ENCODE results near the gene TFAP2C.
"Not testable (repeated sequence)": the region's sequence is repeated elsewhere in the genome, so short reads cannot be mapped to it uniquely, and the experiment has no call there.

Gene TFAP2C

DNA sequence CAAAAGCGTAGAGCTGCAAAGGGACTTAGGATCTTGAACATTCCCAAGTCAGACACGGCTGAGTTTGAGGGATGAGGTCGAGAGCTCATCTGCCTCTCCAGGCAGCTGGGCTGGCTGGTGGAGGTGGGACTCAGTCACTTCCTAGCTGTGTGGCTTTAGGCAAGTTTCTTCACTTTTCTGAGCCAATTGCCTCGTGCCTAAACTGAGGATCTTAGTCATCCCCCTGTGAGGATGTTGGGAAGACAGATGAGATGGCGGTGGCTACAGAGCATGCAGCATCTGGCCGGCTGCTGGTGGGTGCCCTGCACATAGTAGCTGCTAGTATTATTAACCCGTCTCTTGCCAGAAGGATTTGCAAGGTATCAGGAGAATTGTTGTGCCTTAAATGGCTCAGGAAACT, 27.5 kb downstream of the TFAP2C start:
- Histone ChIP-seq H3K4me3 (ENCODE audit: low read depth, low read length) (no peak overlapping the region), H3K9me3 (ENCODE audit: control insufficient read depth, low read length) (no peaks in the 10 kb centered on the region), H3K27me3 (ENCODE audit: control insufficient read depth, insufficient read depth, low read length) (no peaks in the 10 kb centered on the region), H3K9ac (no peak overlapping the region), H2AFZ (no peak overlapping the region), H3K36me3 (ENCODE audit: control insufficient read depth, insufficient read depth, low read length) (no peaks in the 10 kb centered on the region), H3K79me2 (no peaks in the 10 kb centered on the region), H3K4me1 (no peaks in the 10 kb centered on the region), H3K4me2 (ENCODE audit: low read length) (no peak overlapping the region), H3K27ac (no peak overlapping the region)
- TF ChIP-seq, protein P1, sequence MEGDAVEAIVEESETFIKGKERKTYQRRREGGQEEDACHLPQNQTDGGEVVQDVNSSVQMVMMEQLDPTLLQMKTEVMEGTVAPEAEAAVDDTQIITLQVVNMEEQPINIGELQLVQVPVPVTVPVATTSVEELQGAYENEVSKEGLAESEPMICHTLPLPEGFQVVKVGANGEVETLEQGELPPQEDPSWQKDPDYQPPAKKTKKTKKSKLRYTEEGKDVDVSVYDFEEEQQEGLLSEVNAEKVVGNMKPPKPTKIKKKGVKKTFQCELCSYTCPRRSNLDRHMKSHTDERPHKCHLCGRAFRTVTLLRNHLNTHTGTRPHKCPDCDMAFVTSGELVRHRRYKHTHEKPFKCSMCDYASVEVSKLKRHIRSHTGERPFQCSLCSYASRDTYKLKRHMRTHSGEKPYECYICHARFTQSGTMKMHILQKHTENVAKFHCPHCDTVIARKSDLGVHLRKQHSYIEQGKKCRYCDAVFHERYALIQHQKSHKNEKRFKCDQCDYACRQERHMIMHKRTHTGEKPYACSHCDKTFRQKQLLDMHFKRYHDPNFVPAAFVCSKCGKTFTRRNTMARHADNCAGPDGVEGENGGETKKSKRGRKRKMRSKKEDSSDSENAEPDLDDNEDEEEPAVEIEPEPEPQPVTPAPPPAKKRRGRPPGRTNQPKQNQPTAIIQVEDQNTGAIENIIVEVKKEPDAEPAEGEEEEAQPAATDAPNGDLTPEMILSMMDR (IDR thresholded peaks at IDR 0.05): no peak

DNA sequence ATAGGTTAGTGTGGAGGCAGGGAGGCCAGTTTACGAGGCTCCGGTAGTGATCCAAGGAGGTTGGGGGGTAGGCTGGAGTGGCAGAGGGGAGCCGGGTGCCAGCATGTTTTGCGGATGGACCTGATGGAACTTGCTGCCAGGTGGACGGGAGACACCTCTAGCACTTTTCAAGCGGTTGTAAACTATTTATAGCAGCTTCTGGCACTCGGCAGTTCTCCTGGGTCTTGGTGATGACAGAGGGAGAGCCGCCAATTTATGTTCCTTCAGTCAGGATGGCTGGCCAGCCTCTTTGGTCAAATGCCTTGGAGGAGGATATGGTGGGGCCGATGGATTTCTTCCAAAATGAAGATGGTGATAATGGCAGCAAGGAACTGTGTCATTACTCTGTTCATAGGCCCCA, 28.8 kb downstream of the TFAP2C start:
- no peak overlapping the region for H3K4me2 ChIP-seq (ENCODE audit: low read length)

DNA sequence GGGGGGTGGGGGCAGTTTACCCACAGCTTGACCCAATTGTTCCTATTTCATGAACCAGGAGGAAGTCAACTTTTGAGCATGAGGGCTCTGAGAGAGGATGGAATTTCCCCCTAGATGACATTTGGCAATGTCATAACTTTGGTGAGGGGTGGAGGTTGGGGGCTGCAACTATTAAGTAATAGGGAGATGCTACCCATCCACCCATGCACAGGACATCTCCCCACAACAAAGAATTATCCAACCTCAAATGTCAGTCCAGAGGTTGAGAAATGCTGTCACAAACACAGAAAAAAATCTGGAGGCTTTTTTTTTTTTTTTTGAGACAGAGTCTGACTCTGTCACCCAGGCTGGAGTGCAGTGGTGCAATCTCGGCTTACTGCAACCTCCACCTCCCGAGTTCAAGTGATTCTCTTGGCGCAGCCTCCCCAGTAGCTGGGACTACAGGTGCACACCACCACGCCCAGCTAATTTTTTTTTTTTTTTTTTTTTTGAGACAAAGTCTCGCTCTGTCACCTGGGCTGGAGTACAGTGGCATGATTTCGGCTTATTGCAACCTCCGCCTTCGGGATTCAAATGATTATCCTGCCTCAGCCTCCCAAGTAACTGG, 29.3 kb downstream of the TFAP2C start:
- not testable (repeated sequence) for H3K36me3 ChIP-seq (ENCODE audit: control insufficient read depth, insufficient read depth, low read length); H3K9ac ChIP-seq; H3K4me1 ChIP-seq; H3K79me2 ChIP-seq; H3K9me3 ChIP-seq (ENCODE audit: control insufficient read depth, low read length); H3K4me3 ChIP-seq (ENCODE audit: low read depth, low read length); H3K27me3 ChIP-seq (ENCODE audit: control insufficient read depth, insufficient read depth, low read length); H3K27ac ChIP-seq; H2AFZ ChIP-seq; H3K4me2 ChIP-seq (ENCODE audit: low read length)

More for the DNA sequence above, 28.8 kb downstream of the TFAP2C start:
- H3K27ac ChIP-seq: no peak overlapping the region
- no peaks in the 10 kb centered on the region for H3K79me2 ChIP-seq
- no peaks in the 10 kb centered on the region for H3K4me1 ChIP-seq
- TF ChIP-seq, protein P1 (IDR thresholded peaks at IDR 0.05): no peak
- H3K36me3 ChIP-seq (ENCODE audit: control insufficient read depth, insufficient read depth, low read length): no peaks in the 10 kb centered on the region
- H3K9ac ChIP-seq: no peak overlapping the region
- no peaks in the 10 kb centered on the region for H3K27me3 ChIP-seq (ENCODE audit: control insufficient read depth, insufficient read depth, low read length)
- no peaks in the 10 kb centered on the region for H3K9me3 ChIP-seq (ENCODE audit: control insufficient read depth, low read length)
- H2AFZ ChIP-seq: no peak overlapping the region
- H3K4me3 ChIP-seq (ENCODE audit: low read depth, low read length): no peak overlapping the region

DNA sequence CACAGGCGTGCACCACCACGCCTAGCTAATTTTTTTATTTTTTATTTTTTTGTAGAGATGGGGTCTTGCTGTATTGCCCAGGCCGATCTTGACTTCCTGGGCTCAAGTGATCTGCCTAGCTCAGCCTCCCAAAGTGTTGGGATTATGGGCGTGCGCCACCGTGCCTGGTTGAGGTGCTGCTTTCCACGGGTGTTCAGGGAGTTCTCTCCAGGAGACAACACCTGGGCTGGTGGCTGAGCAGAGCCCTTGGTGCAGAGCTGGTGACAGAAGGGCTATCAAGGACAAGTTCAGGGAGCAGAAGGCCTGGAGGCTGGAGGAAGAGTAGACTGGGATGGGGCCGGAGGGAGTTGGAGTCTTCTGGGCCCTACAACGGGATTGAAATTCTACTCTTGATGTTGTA, 34.6 kb downstream of the TFAP2C start:
- H3K4me3 ChIP-seq (ENCODE audit: low read depth, low read length): no peak overlapping the region
- H2AFZ ChIP-seq: no peak overlapping the region
- H3K36me3 ChIP-seq (ENCODE audit: control insufficient read depth, insufficient read depth, low read length): no peaks in the 10 kb centered on the region
- H3K27ac ChIP-seq: no peak overlapping the region
- H3K79me2 ChIP-seq: no peaks in the 10 kb centered on the region
- TF ChIP-seq, protein P1 (IDR thresholded peaks at IDR 0.05): no peak
- no peaks in the 10 kb centered on the region for H3K9me3 ChIP-seq (ENCODE audit: control insufficient read depth, low read length)
- H3K27me3 ChIP-seq (ENCODE audit: control insufficient read depth, insufficient read depth, low read length): no peaks in the 10 kb centered on the region
- no peak overlapping the region for H3K9ac ChIP-seq
- H3K4me1 ChIP-seq: no peaks in the 10 kb centered on the region
- no peak overlapping the region for H3K4me2 ChIP-seq (ENCODE audit: low read length)

DNA sequence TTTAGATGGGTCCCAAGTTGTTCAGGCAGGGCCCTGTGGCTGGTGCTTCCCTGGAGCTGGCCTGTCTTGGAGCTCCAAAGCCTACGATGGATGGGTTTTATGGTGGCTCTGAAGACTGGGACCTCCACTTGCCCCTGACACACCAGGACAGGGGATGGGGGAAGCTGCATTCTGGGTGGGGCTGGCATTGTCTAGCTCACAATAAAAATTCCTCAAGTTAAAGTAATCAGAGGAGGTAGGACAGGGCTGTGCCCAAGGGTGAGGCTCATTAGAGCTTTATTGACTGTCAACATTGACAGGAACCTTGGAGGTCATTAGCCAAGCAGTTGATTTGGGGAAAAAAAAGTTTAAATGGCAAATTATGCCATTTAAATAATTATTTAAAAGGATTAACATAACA, 35.7 kb downstream of the TFAP2C start:
- Histone ChIP-seq H2AFZ (no peak overlapping the region), H3K9ac (no peak overlapping the region), H3K27me3 (ENCODE audit: control insufficient read depth, insufficient read depth, low read length) (no peaks in the 10 kb centered on the region), H3K79me2 (no peaks in the 10 kb centered on the region), H3K4me3 (ENCODE audit: low read depth, low read length) (no peak overlapping the region), H3K4me1 (no peaks in the 10 kb centered on the region), H3K9me3 (ENCODE audit: control insufficient read depth, low read length) (no peaks in the 10 kb centered on the region), H3K4me2 (ENCODE audit: low read length) (no peak overlapping the region), H3K36me3 (ENCODE audit: control insufficient read depth, insufficient read depth, low read length) (no peaks in the 10 kb centered on the region), H3K27ac (no peak overlapping the region)
- TF ChIP-seq, protein P1 (IDR thresholded peaks at IDR 0.05): no peak
